Ovary (tissue), 9 donors: ENCODE data around the gene SMOC2. TPM values are rescaled to one million over a fixed set of nuclear protein-coding genes. Genes with fewer than 3 reads are reported as not detected.
"Not testable (repeated sequence)": the region's sequence is repeated elsewhere in the genome, so short reads cannot be mapped to it uniquely, and the experiment has no call there.

Source experiments
- DNase-seq, 5 donors: peaks; one replicate each; pipeline ENCODE4 v3.0.0-alpha.2; 2019 to 2020
- H3K27ac ChIP-seq, 2 donors: fragments of 200-600 bp; one replicate each; pipeline versions ENCODE4 v1.5.1 to v1.8.0; 2019 to 2022
- H3K27me3 ChIP-seq: fragments of 200-600 bp; one replicate; pipeline ENCODE4 v1.8.0; 2022
- H3K36me3 ChIP-seq: fragments of 200-600 bp; sonication (generic); one replicate; pipeline ENCODE4 v1.5.1; 2019
- H3K4me1 ChIP-seq: one replicate; pipeline ENCODE4 v1.8.1; 2013; ENCODE audit warnings: mild to moderate bottlenecking, moderate library complexity; ENCODE audit not compliant: insufficient read depth
- H3K4me3 ChIP-seq: fragments of 200-600 bp; sonication (generic); one replicate; pipeline ENCODE4 v1.5.1; 2017
- H3K9me3 ChIP-seq, 2 donors: fragments of 200-600 bp in 1 of 2; sonication (generic) in 1 of 2; one replicate each; pipeline versions ENCODE4 v1.5.1 to v1.8.1; 2013 to 2019; ENCODE audit warnings: mild to moderate bottlenecking in 1 of 2, moderate library complexity in 1 of 2
- CTCF ChIP-seq, 3 donors: fragments of 450-650 bp in 2 of 3; fragments of 200-600 bp in 1 of 3; IDR thresholded peaks; one replicate each; pipeline versions ENCODE4 v1.5.1 to v1.8.0; 2016 to 2022; ENCODE audit warnings: antibody characterized with exemption in 3 of 3, mild to moderate bottlenecking in 1 of 3
- EP300 ChIP-seq: sonication (generic); formaldehyde crosslinking; IDR thresholded peaks from one replicate; pipeline ENCODE4 v1.6.1; 2017; ENCODE audit warnings: antibody characterized with exemption
- POLR2A ChIP-seq: fragments of 450-650 bp; IDR thresholded peaks from one replicate; pipeline ENCODE4 v1.6.1; 2017; ENCODE audit warnings: antibody characterized with exemption, mild to moderate bottlenecking, moderate library complexity
- WGBS, 3 donors: extraction: QIAGEN DNeasy Blood & Tissue Kit in 1 of 3; methylation state at CpG; one replicate each; pipeline versions ENCODE4 v1.1.5 to v1.1.7; 2013 to 2017; 5-methylcytosine and 5-hydroxymethylcytosine counted together
- intact Hi-C, 4 donors: fragments of 100-400 bp; cut with DNase I; formaldehyde crosslinking; loops; one replicate each; pipeline versions ENCODE4 v1.11.0 to v1.15.1; 2022 to 2023
- polyA plus RNA-seq, 2 donors: library from polyadenylated mRNA; stranded (reverse); fragments of 200-250 nt in 1 of 2; fragments of 350-450 nt in 1 of 2; fragmentation: Illumina TruSeq in 1 of 2; extraction: RNeasy Lipid Tissue Mini Kit (QIAGEN cat#74804) in 1 of 2; gene quantifications; one replicate each; pipeline ENCODE4 v1.2.3, GENCODE V29; 2013 to 2014
- total RNA-seq, 7 donors: library from RNA; depleted of rRNA in 2 of 7; stranded (reverse); fragments of >200 nt in 2 of 7; fragmentation: NEBNext Ultra II Directional in 3 of 7; extraction: Animal tissue kit (Norgen Biotek cat#: 25700) in 3 of 7; gene quantifications; one replicate each; pipeline versions ENCODE4 v1.1.0 to v1.2.4, GENCODE V29; 2016 to 2023
- donor health status: DM: no; HTN: no; CAD: no; lungs with moderate emphysema.
- donor health status: DM: no; HTN: no; CAD: no.
- donor health status: Bipolar disorder and iron deficiency.
- donor health status: DM: yes; HTN: yes; CAD: no.
- donor health status: DM: no; HTN: no; CAD: no.
- donor health status: DM: yes; HTN: yes; CAD: no.

SMOC2 gene
- total and polyA plus RNA-seq, 9 donors = 84.4 to 272 (median 129) TPM

- Histone ChIP-seq H3K27me3 (no peaks in the 10 kb centered on the region), H3K27ac (no peak overlapping the region), H3K4me1 (no peaks in the 10 kb centered on the region), H3K4me3 (no peak overlapping the region), H3K9me3 (no peaks in the 10 kb centered on the region), H3K36me3 (no peaks in the 10 kb centered on the region)
- intact Hi-C loops = no loop called here
- TF ChIP-seq CTCF (IDR thresholded peaks at IDR 0.05) = no peak
- TF ChIP-seq POLR2A = no peak
- no peak for TF ChIP-seq EP300
- no peak for DNase-seq
- WGBS, 3 donors = 87 to 95% (median 88%) methylated on average over 11 of the region's 11 CpGs
Measured at GRCh38 chr6:168675933-168676551, 235.1 kb downstream of the SMOC2 start.

DNA sequence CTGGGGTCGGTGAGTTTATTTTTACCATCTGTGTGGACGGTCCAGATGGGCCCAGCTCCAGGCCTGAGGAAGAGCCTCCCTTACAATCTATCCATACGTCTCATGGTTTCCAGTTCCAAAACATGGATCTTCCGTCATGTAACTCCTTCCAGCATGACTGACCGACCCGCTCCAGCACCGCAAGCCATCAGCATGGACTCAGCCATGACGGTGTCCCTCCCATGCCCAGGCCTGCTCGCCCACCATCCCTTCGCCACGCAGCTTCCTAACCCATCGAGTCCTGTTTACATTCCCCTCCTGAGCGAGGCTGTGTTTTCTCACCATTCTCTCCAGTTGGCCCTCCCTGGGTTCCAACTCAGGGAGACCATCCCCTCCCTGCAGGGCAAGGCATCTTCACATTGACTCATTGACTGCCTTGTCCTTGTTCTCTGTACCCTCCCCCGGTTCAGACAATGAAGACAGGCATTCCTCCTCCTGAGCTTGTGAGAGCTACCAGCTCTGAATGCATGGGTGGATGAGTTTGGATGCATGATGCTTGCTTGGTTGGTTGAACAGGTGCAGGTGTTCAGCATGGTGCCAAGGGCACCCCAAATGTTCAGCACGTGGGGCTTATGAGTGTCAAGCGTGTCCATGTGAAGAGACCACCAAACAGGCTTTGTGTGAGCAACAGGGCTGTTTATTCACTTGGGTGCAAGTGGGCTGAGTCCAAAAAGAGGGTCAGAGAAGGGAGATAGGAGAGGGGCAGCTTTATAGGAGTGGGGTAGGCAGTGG, 235.8 kb downstream of the SMOC2 start:
- H3K36me3 ChIP-seq = no peaks in the 10 kb centered on the region
- TF ChIP-seq CTCF (IDR thresholded peaks at IDR 0.05) (no peak), EP300 (no peak), POLR2A (no peak)
- no peak overlapping the region for H3K27ac ChIP-seq
- H3K27me3 ChIP-seq = no peaks in the 10 kb centered on the region
- WGBS, 3 donors = 76 to 84% (median 78%) methylated on average over 15 to 16 of the region's 16 CpGs
- no peaks in the 10 kb centered on the region for H3K4me1 ChIP-seq
- H3K4me3 ChIP-seq = no peak overlapping the region
- intact Hi-C loops = no loop called here
- DNase-seq = no peak
- no peaks in the 10 kb centered on the region for H3K9me3 ChIP-seq

GRCh38 chr6:168677323-168677781, 236.4 kb downstream of the SMOC2 start:
- H3K4me1 ChIP-seq, H3K9me3 ChIP-seq, DNase-seq, H3K4me3 ChIP-seq, intact Hi-C loops, H3K36me3 ChIP-seq, H3K27ac ChIP-seq, H3K27me3 ChIP-seq: not testable (repeated sequence)
- 83 to 86% (median 85%) methylated on average over 6 of the region's 6 CpGs for WGBS, 3 donors

- TF ChIP-seq EP300 = no peak
- no peak for TF ChIP-seq POLR2A
- TF ChIP-seq CTCF (IDR thresholded peaks at IDR 0.05) = no peak
- no peak for DNase-seq
- H3K36me3 ChIP-seq = no peaks in the 10 kb centered on the region
- no peak overlapping the region for H3K27ac ChIP-seq
- 79 to 91% (median 85%) methylated on average over 1 of the region's 1 CpG for WGBS, 3 donors
- no peaks in the 10 kb centered on the region for H3K27me3 ChIP-seq
- no peak overlapping the region for H3K4me3 ChIP-seq
- no peaks in the 10 kb centered on the region for H3K4me1 ChIP-seq
- intact Hi-C loops = no loop called here
- H3K9me3 ChIP-seq = no peaks in the 10 kb centered on the region
Measured at GRCh38 chr6:168678077-168678476, 237.1 kb downstream of the SMOC2 start.

GRCh38 chr6:168678588-168678987, 237.6 kb downstream of the SMOC2 start:
- Histone ChIP-seq H3K27ac (no peak overlapping the region), H3K9me3 (no peaks in the 10 kb centered on the region), H3K27me3 (no peaks in the 10 kb centered on the region), H3K36me3 (no peaks in the 10 kb centered on the region), H3K4me3 (no peak overlapping the region), H3K4me1 (no peaks in the 10 kb centered on the region)
- intact Hi-C loops = no loop called here
- TF ChIP-seq EP300 (no peak), POLR2A (no peak), CTCF (IDR thresholded peaks at IDR 0.05) (no peak)
- DNase-seq = no peak
- WGBS, 3 donors = 56 to 69% (median 61%) methylated on average over 5 of the region's 5 CpGs
